ENCODE measurements around the gene MYMX.

DNA sequence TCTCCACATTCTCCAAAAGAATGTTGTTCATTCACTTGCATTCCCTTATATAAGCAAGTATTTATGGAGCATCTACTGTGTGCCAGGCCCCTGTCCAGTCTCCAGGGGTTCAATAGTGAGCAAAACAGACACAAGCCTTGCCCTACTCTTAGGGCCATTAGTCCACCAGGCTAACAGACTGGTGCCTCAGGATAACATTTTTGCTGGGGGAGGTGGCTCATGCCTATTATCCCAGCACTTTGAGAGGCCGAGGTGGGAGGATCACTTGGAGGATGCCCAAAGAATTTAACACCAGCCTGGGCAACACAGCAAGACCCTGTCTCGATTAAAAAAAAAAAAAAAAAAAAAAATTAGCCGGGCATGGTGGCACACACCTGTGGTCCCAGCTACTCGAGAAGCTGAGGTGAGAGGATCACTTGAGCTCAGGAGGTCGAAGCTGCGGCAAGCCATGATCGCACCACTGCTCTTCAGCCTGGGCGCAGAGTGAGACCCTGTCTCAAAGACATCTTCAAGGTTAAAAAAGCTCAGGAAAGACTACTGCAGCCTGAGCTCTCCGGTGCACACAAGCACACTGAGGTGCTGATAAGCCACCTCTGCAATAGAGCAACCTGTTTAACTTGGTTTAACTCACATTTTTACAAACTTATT is 38.2 kb upstream of the MYMX start:
- TF ChIP-seq, protein P1, sequence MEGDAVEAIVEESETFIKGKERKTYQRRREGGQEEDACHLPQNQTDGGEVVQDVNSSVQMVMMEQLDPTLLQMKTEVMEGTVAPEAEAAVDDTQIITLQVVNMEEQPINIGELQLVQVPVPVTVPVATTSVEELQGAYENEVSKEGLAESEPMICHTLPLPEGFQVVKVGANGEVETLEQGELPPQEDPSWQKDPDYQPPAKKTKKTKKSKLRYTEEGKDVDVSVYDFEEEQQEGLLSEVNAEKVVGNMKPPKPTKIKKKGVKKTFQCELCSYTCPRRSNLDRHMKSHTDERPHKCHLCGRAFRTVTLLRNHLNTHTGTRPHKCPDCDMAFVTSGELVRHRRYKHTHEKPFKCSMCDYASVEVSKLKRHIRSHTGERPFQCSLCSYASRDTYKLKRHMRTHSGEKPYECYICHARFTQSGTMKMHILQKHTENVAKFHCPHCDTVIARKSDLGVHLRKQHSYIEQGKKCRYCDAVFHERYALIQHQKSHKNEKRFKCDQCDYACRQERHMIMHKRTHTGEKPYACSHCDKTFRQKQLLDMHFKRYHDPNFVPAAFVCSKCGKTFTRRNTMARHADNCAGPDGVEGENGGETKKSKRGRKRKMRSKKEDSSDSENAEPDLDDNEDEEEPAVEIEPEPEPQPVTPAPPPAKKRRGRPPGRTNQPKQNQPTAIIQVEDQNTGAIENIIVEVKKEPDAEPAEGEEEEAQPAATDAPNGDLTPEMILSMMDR (IDR thresholded peaks at IDR 0.05; ENCODE audit: low read depth, low read length, poor library complexity, severe bottlenecking): no peak
- no peak for TF ChIP-seq EZH2phosphoT487 (IDR thresholded peaks at IDR 0.05; ENCODE audit: borderline replicate concordance, low read length)

Measured in DOHH2 (cell line).